ENCODE data around the gene PPM1D.

DNA sequence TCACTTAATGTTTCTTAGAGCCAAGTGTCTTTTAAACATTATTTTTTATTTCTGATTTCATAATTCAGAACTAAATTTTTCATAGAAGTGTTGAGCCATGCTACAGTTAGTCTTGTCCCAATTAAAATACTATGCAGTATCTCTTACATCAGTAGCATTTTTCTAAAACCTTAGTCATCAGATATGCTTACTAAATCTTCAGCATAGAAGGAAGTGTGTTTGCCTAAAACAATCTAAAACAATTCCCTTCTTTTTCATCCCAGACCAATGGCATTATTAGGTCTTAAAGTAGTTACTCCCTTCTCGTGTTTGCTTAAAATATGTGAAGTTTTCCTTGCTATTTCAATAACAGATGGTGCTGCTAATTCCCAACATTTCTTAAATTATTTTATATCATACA, 64.0 kb downstream of the PPM1D start:
- TF ChIP-seq YY1 (IDR thresholded peaks at IDR 0.05; ENCODE audit: insufficient read depth, insufficient read length) (no peak), ZNF274 (IDR thresholded peaks at IDR 0.05; ENCODE audit: low read depth, low read length) (no peak)

Measured in NT2/D1 (cell line).